LNCaP clone FGC (cell line): ENCODE measurements around the gene PGAP3.
A peak's percentile ranks its signal among the peaks of the same experiment; 100 is the strongest.

Source experiments
- DNase-seq: peaks from one replicate; pipeline ENCODE4 v3.0.0-alpha.2; 2011; ENCODE audit warnings: low read depth
- H3K4me3 ChIP-seq: 2 replicates; pipeline ENCODE4 v1.5.1; 2011; ENCODE audit warnings: mild to moderate bottlenecking, low read depth, low read length, control low read depth
- CTCF ChIP-seq: IDR thresholded peaks from 2 replicates; pipeline ENCODE4 v1.5.1; 2012; ENCODE audit warnings: mild to moderate bottlenecking; ENCODE audit not compliant: control insufficient read depth, insufficient read depth; ENCODE audit errors: extremely low read depth

The PGAP3 gene

GRCh38 chr17:39704821-39705551, 17.1 kb upstream of the PGAP3 start:
- TF ChIP-seq CTCF = peak; percentile 29
- H3K4me3 ChIP-seq = peak overlapping the region; percentile 42
- DNase-seq = peak; percentile 77

- H3K4me3 ChIP-seq = peak overlapping the region; percentile 32
- TF ChIP-seq CTCF = no peak
- no peak for DNase-seq
Observed at GRCh38 chr17:39703913-39704312, 16.1 kb upstream of the PGAP3 start.

GRCh38 chr17:39702901-39703893, 15.3 kb upstream of the PGAP3 start:
- peak overlapping the region; percentile 90 for H3K4me3 ChIP-seq
- DNase-seq = peak; percentile 98
- TF ChIP-seq CTCF = no peak

GRCh38 chr17:39701784-39702422, 14.0 kb upstream of the PGAP3 start:
- peak overlapping the region; percentile 90 for H3K4me3 ChIP-seq
- TF ChIP-seq CTCF = no peak
- DNase-seq = no peak

- H3K4me3 ChIP-seq = peak overlapping the region; percentile 90
- no peak for TF ChIP-seq CTCF
- no peak for DNase-seq
Observed at GRCh38 chr17:39701012-39701783, 13.3 kb upstream of the PGAP3 start.
